HS-5 (cell line): ENCODE data around the gene ZNF189.
"Not testable (repeated sequence)": the region's sequence is repeated elsewhere in the genome, so short reads cannot be mapped to it uniquely, and the experiment has no call there.

Experiments used
- DNase-seq: peaks from one replicate; pipeline ENCODE4 v3.0.0-alpha.2; 2012; ENCODE audit warnings: low read depth

The ZNF189 gene

GRCh38 chr9:101380295-101380694 lies 18.4 kb upstream of the ZNF189 start:
- no peak for DNase-seq

- DNase-seq: no peak
These were observed 17.5 kb upstream of the ZNF189 start for GRCh38 chr9:101381118-101381517.

- DNase-seq: no peak
These were observed 16.8 kb upstream of the ZNF189 start for GRCh38 chr9:101381833-101382342.

- no peak for DNase-seq
These were observed 15.3 kb upstream of the ZNF189 start for GRCh38 chr9:101383361-101383760.

GRCh38 chr9:101384873-101385536 lies 13.6 kb upstream of the ZNF189 start, which contains the start of gene BAAT:
TSS of gene BAAT (minus strand) at chr9:101385006. CDS start at chr9:101371404, 13,602 bp downstream.
- DNase-seq: not testable (repeated sequence)

GRCh38 chr9:101387871-101388506 lies 10.7 kb upstream of the ZNF189 start:
- DNase-seq: no peak

GRCh38 chr9:101388507-101388993 lies 10.1 kb upstream of the ZNF189 start:
- no peak for DNase-seq

GRCh38 chr9:101393135-101393534 lies 5.5 kb upstream of the ZNF189 start:
- no peak for DNase-seq

GRCh38 chr9:101394687-101395086 lies 4.0 kb upstream of the ZNF189 start:
- DNase-seq: no peak

GRCh38 chr9:101397746-101398067 lies 944 bp upstream of the ZNF189 start:
- no peak for DNase-seq

- no peak for DNase-seq
These were observed 435 bp downstream of the ZNF189 start for GRCh38 chr9:101398930-101399642.

- DNase-seq: no peak
These were observed 956 bp downstream of the ZNF189 start for GRCh38 chr9:101399643-101399970.

- DNase-seq: no peak
These were observed 1.5 kb downstream of the ZNF189 start for GRCh38 chr9:101400120-101400519.

- no peak for DNase-seq
These were observed 5.0 kb downstream of the ZNF189 start for GRCh38 chr9:101403516-101404285.

GRCh38 chr9:101408374-101409078 lies 9.9 kb downstream of the ZNF189 start:
- DNase-seq: no peak

- no peak for DNase-seq
These were observed 10.4 kb downstream of the ZNF189 start for GRCh38 chr9:101409079-101409477.

GRCh38 chr9:101414839-101415238 lies 16.2 kb downstream of the ZNF189 start:
- DNase-seq: no peak

- DNase-seq: no peak
These were observed 16.9 kb downstream of the ZNF189 start for GRCh38 chr9:101415578-101415977.

GRCh38 chr9:101417389-101417788 lies 18.7 kb downstream of the ZNF189 start:
- DNase-seq: no peak

- no peak for DNase-seq
These were observed 19.3 kb downstream of the ZNF189 start for GRCh38 chr9:101417977-101418376.
